ACC112 (cell line): ENCODE data around the gene KCNQ5.

Experiments used
- H2AFZ ChIP-seq: fragments of 200-600 bp; sonication (generic); one replicate; pipeline ENCODE4 v1.6.0; 2017; ENCODE audit warnings: antibody characterized with exemption, low read length; ENCODE audit not compliant: unreplicated experiment
- H3K27ac ChIP-seq: fragments of 200-600 bp; sonication (generic); 2 replicates; pipeline ENCODE4 v1.5.1; 2014; ENCODE audit warnings: low read depth, mild to moderate bottlenecking, antibody characterized with exemption, low read length, moderate library complexity
- H3K27me3 ChIP-seq: fragments of 200-600 bp; sonication (generic); 2 replicates; pipeline ENCODE4 v1.6.1; 2014; ENCODE audit warnings: mild to moderate bottlenecking, antibody characterized with exemption, low read length, moderate library complexity, mixed read lengths; ENCODE audit not compliant: insufficient read depth
- H3K36me3 ChIP-seq: fragments of 200-600 bp; sonication (generic); 2 replicates; pipeline ENCODE4 v1.6.1; 2016; ENCODE audit warnings: mild to moderate bottlenecking, antibody characterized with exemption, low read length, moderate library complexity, mixed read lengths; ENCODE audit not compliant: insufficient read depth
- H3K4me1 ChIP-seq: fragments of 200-600 bp; sonication (generic); one replicate; pipeline ENCODE4 v1.6.1; 2016; ENCODE audit warnings: low read length, mixed read lengths; ENCODE audit not compliant: insufficient read depth, unreplicated experiment, control insufficient read depth
- H3K4me3 ChIP-seq: fragments of 200-600 bp; sonication (generic); 2 replicates; pipeline ENCODE4 v1.5.1; 2014; ENCODE audit warnings: mild to moderate bottlenecking, low read depth, low read length
- H3K79me2 ChIP-seq: fragments of 200-600 bp; sonication (generic); one replicate; pipeline ENCODE4 v1.6.0; 2016; ENCODE audit warnings: low read length; ENCODE audit not compliant: control insufficient read depth, unreplicated experiment, insufficient read depth

Gene KCNQ5

GRCh38 chr6:73017476-73017875, 395.6 kb downstream of the KCNQ5 start:
- Histone ChIP-seq H2AFZ (no peak overlapping the region), H3K27ac (no peak overlapping the region), H3K4me3 (no peak overlapping the region), H3K79me2 (no peaks in the 10 kb centered on the region), H3K27me3 (no peaks in the 10 kb centered on the region), H3K4me1 (no peaks in the 10 kb centered on the region), H3K36me3 (no peaks in the 10 kb centered on the region)

- Histone ChIP-seq H3K79me2 (no peaks in the 10 kb centered on the region), H3K4me1 (no peaks in the 10 kb centered on the region), H3K27me3 (no peaks in the 10 kb centered on the region), H3K36me3 (no peaks in the 10 kb centered on the region), H2AFZ (no peak overlapping the region), H3K4me3 (no peak overlapping the region), H3K27ac (no peak overlapping the region)
These were observed 402.7 kb downstream of the KCNQ5 start for GRCh38 chr6:73024598-73024997.

GRCh38 chr6:73027691-73028090, 405.8 kb downstream of the KCNQ5 start:
- Histone ChIP-seq H3K27me3 (no peaks in the 10 kb centered on the region), H3K4me1 (peaks cover 18% of the 10 kb centered on the region), H3K27ac (no peak overlapping the region), H2AFZ (no peak overlapping the region), H3K79me2 (no peaks in the 10 kb centered on the region), H3K36me3 (no peaks in the 10 kb centered on the region), H3K4me3 (no peak overlapping the region)

GRCh38 chr6:73028124-73028766, 406.4 kb downstream of the KCNQ5 start:
- Histone ChIP-seq H3K4me3 (no peak overlapping the region), H3K79me2 (no peaks in the 10 kb centered on the region), H3K27ac (no peak overlapping the region), H3K4me1 (peaks cover 22% of the 10 kb centered on the region), H3K27me3 (no peaks in the 10 kb centered on the region), H3K36me3 (no peaks in the 10 kb centered on the region), H2AFZ (no peak overlapping the region)

- no peaks in the 10 kb centered on the region for H3K27me3 ChIP-seq
- H3K4me1 ChIP-seq, result peaks cover 22% of the 10 kb centered on the region
- H3K4me3 ChIP-seq, result no peak overlapping the region
- H2AFZ ChIP-seq, result no peak overlapping the region
- H3K27ac ChIP-seq, result no peak overlapping the region
- no peaks in the 10 kb centered on the region for H3K36me3 ChIP-seq
- no peaks in the 10 kb centered on the region for H3K79me2 ChIP-seq
These were observed 407.1 kb downstream of the KCNQ5 start for GRCh38 chr6:73028893-73029450.

- Histone ChIP-seq H3K27ac (no peak overlapping the region), H2AFZ (no peak overlapping the region), H3K79me2 (no peaks in the 10 kb centered on the region), H3K4me1 (peaks cover 22% of the 10 kb centered on the region), H3K4me3 (no peak overlapping the region), H3K27me3 (no peaks in the 10 kb centered on the region), H3K36me3 (no peaks in the 10 kb centered on the region)
These were observed 408.4 kb downstream of the KCNQ5 start for GRCh38 chr6:73030257-73030656.

GRCh38 chr6:73030791-73031782, 409.2 kb downstream of the KCNQ5 start:
- H3K27me3 ChIP-seq, result no peaks in the 10 kb centered on the region
- no peak overlapping the region for H2AFZ ChIP-seq
- H3K4me1 ChIP-seq, result peaks cover 22% of the 10 kb centered on the region
- no peaks in the 10 kb centered on the region for H3K36me3 ChIP-seq
- no peaks in the 10 kb centered on the region for H3K79me2 ChIP-seq
- no peak overlapping the region for H3K27ac ChIP-seq
- H3K4me3 ChIP-seq, result no peak overlapping the region

GRCh38 chr6:73032586-73032985, 410.7 kb downstream of the KCNQ5 start:
- H3K79me2 ChIP-seq, result no peaks in the 10 kb centered on the region
- H3K4me1 ChIP-seq, result peaks cover 22% of the 10 kb centered on the region
- no peak overlapping the region for H2AFZ ChIP-seq
- no peak overlapping the region for H3K4me3 ChIP-seq
- H3K36me3 ChIP-seq, result no peaks in the 10 kb centered on the region
- H3K27ac ChIP-seq, result no peak overlapping the region
- no peaks in the 10 kb centered on the region for H3K27me3 ChIP-seq

GRCh38 chr6:73036689-73037088, 414.8 kb downstream of the KCNQ5 start:
- H3K79me2 ChIP-seq, result no peaks in the 10 kb centered on the region

GRCh38 chr6:73041051-73041450, 419.2 kb downstream of the KCNQ5 start:
- H3K36me3 ChIP-seq, result 0 out of 2 replicates have a peak, but pooled peaks cover 8% of the 10 kb centered on the region
- no peak overlapping the region for H2AFZ ChIP-seq
- H3K4me1 ChIP-seq, result no peaks in the 10 kb centered on the region
- H3K79me2 ChIP-seq, result no peaks in the 10 kb centered on the region
- H3K4me3 ChIP-seq, result no peak overlapping the region
- no peaks in the 10 kb centered on the region for H3K27me3 ChIP-seq
- no peak overlapping the region for H3K27ac ChIP-seq

More at GRCh38 chr6:73036689-73037088, 414.8 kb downstream of the KCNQ5 start:
- Histone ChIP-seq H2AFZ (no peak overlapping the region), H3K4me3 (no peak overlapping the region), H3K4me1 (peaks cover 10% of the 10 kb centered on the region), H3K36me3 (0 out of 2 replicates have a peak, but pooled peaks cover 8% of the 10 kb centered on the region), H3K27ac (no peak overlapping the region), H3K27me3 (no peaks in the 10 kb centered on the region)
